Chondrocyte (in vitro differentiated cells): ENCODE data around the gene ADGRL2. TPM values are rescaled to one million over a fixed set of nuclear protein-coding genes. Genes with fewer than 3 reads are reported as not detected.

Experiments
- DNase-seq: peaks from one replicate; pipeline ENCODE4 v3.0.0; 2021; ENCODE audit warnings: mixed read lengths, low spot score
- H3K27ac Mint-ChIP-seq: one replicate; pipeline ENCODE4 v1.8.0; 2021; ENCODE audit warnings: mild to moderate bottlenecking, moderate library complexity, mixed read lengths; ENCODE audit not compliant: unreplicated experiment
- H3K27me3 Mint-ChIP-seq: 2 replicates; pipeline ENCODE4 v1.8.0; 2021; ENCODE audit warnings: low read depth, mixed read lengths
- H3K36me3 Mint-ChIP-seq: 2 replicates; pipeline ENCODE4 v1.8.0; 2021; ENCODE audit warnings: low read depth, mixed read lengths
- H3K4me1 Mint-ChIP-seq: 2 replicates; pipeline ENCODE4 v1.8.0; 2021; ENCODE audit warnings: low read depth, mild to moderate bottlenecking, mixed read lengths
- H3K4me3 Mint-ChIP-seq: one replicate; pipeline ENCODE4 v1.8.0; 2021; ENCODE audit warnings: mild to moderate bottlenecking, moderate library complexity, mixed read lengths; ENCODE audit not compliant: unreplicated experiment
- H3K9me3 Mint-ChIP-seq: 2 replicates; pipeline ENCODE4 v1.8.0; 2021; ENCODE audit warnings: low read depth, mixed read lengths
- CTCF ChIP-seq: fragments of 200-600 bp; sonication (generic); IDR thresholded peaks from 2 replicates; pipeline ENCODE4 v1.5.0; 2021; ENCODE audit warnings: antibody characterized with exemption, mild to moderate bottlenecking, moderate library complexity
- total RNA-seq: library from RNA; stranded (reverse); gene quantifications from 3 replicates; pipeline ENCODE4 v1.2.1, GENCODE V29; 2021

The ADGRL2 gene
- total RNA-seq, 1 donor from 2014 or later = 51.2 TPM

DNA sequence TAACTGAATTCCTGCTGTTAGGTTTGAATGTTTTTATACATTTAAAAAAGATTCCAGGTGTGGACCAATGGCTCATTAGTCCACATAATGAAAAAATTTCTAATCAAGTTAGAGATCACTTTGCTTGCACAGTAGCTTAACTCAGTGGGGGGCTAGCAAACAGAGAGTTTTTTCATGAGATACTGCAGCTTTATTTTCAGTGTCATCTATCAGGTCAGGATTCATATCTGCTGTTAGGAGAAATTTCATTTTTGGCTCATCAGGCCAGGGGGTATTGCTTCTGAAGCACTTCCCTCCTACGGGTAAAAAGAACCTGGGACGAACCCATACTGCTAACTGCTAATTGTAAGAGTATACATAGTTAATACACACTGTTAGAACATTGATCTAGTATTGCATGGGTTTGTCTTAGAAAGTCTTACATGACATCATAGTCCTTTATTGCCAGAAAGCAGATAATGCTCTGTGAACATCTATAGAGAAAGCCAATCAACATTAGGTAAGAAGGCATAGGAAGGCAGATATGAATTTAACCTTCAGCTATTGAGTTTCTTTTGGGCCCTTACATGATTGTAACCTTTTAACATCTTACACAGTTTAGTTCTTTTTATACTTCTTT, 38.0 kb downstream of the ADGRL2 start:
- DNase-seq = no peak
- peaks cover 32% of the 10 kb centered on the region for H3K4me1 Mint-ChIP-seq
- H3K4me3 Mint-ChIP-seq = no peak overlapping the region
- H3K27me3 Mint-ChIP-seq = no peaks in the 10 kb centered on the region
- peaks cover 10% of the 10 kb centered on the region for H3K36me3 Mint-ChIP-seq
- TF ChIP-seq CTCF = no peak
- H3K9me3 Mint-ChIP-seq = no peaks in the 10 kb centered on the region
- H3K27ac Mint-ChIP-seq = no peak overlapping the region

GRCh38 chr1:81840805-81841204, 40.1 kb downstream of the ADGRL2 start:
- Mint-ChIP-seq H3K36me3 (peaks cover 11% of the 10 kb centered on the region), H3K9me3 (no peaks in the 10 kb centered on the region), H3K4me3 (no peak overlapping the region), H3K4me1 (peaks cover 11% of the 10 kb centered on the region), H3K27ac (no peak overlapping the region), H3K27me3 (no peaks in the 10 kb centered on the region)
- DNase-seq = no peak
- TF ChIP-seq CTCF = no peak

DNA sequence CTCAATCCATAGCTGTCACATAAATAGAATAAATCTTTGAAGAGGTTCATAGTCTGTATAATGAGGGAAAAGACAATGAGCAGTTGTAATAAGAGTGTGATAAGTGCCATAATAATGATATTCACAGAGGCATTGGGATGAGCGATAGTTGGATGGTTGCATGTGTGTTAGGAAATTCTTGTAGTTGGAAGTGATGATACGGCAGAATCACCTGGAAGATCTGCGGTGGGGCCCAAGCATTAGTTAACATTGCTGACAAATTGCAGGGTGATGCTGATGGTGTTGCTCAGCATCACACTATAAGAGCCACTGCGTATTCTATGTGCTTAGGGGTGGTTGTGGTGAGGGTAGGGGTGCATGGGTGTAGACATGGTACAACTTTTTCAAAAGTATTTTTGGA, 41.1 kb downstream of the ADGRL2 start:
- peaks cover 1% of the 10 kb centered on the region for H3K4me1 Mint-ChIP-seq
- H3K36me3 Mint-ChIP-seq = peaks cover 11% of the 10 kb centered on the region
- H3K27me3 Mint-ChIP-seq = no peaks in the 10 kb centered on the region
- DNase-seq = no peak
- no peak for TF ChIP-seq CTCF
- H3K9me3 Mint-ChIP-seq = no peaks in the 10 kb centered on the region
- no peak overlapping the region for H3K27ac Mint-ChIP-seq
- no peak overlapping the region for H3K4me3 Mint-ChIP-seq

- TF ChIP-seq CTCF = no peak
These were observed 43.7 kb downstream of the ADGRL2 start for GRCh38 chr1:81844477-81844876.

GRCh38 chr1:81846630-81847029, 45.9 kb downstream of the ADGRL2 start:
- no peak for DNase-seq
- no peak overlapping the region for H3K27ac Mint-ChIP-seq

More at GRCh38 chr1:81844477-81844876, 43.7 kb downstream of the ADGRL2 start:
- no peaks in the 10 kb centered on the region for H3K27me3 Mint-ChIP-seq
- DNase-seq = no peak
- H3K4me3 Mint-ChIP-seq = no peak overlapping the region
- no peaks in the 10 kb centered on the region for H3K9me3 Mint-ChIP-seq
- peaks cover 10% of the 10 kb centered on the region for H3K36me3 Mint-ChIP-seq
- H3K27ac Mint-ChIP-seq = no peak overlapping the region
- no peaks in the 10 kb centered on the region for H3K4me1 Mint-ChIP-seq

More at GRCh38 chr1:81846630-81847029, 45.9 kb downstream of the ADGRL2 start:
- H3K4me3 Mint-ChIP-seq = no peak overlapping the region
- H3K9me3 Mint-ChIP-seq = no peaks in the 10 kb centered on the region
- peaks cover 7% of the 10 kb centered on the region for H3K36me3 Mint-ChIP-seq
- no peaks in the 10 kb centered on the region for H3K27me3 Mint-ChIP-seq
- TF ChIP-seq CTCF = no peak
- H3K4me1 Mint-ChIP-seq = no peaks in the 10 kb centered on the region
